ENCODE data around the gene RUNX2.

The RUNX2 gene

DNA sequence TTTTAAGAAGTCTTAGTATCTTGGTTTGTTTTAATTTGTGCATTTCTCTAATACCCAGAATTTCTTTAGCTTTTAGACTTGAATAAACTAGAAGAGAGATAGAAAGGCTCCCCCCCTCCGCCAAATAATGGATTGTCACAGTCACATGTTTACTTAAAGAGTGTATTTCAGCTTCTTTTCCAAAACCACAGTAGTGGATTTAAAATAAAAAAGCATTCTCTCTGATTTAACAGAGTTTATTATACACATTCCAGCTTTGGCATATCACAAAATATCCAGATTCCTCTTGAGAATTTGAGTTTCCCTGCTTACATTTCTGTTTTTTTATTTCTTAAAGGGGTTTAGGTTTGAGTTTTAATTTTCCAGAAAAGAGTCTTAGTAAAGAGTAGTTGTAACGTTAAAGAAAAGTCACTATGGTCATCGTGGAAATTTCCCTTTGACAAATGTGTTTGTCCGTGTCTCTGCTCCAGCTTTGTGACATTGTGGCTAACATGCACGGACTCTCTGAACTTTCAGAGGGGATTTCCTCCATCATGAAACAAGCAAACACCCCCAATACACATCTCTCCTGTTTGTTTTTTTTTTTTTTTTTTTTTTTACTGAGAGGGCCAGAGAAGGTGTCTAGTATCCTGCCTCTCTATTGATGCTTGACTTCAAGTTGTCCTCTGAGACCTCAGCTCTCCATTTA lies 163.1 kb downstream of the RUNX2 start:
- no peak for DNase-seq

DNA sequence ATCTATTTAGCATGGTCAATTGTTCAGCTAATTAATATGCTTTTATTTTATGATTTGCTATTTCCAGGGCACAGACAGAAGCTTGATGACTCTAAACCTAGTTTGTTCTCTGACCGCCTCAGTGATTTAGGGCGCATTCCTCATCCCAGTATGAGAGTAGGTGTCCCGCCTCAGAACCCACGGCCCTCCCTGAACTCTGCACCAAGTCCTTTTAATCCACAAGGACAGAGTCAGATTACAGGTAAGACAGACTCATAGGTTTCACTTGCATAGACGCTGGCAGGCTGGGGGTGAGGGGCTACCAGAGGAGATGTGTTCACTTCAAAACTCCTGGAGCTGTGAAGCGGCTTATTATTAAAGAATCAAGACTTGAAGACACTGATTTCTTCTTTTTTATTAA lies 163.7 kb downstream of the RUNX2 start:
- DNase-seq = no peak

DNA sequence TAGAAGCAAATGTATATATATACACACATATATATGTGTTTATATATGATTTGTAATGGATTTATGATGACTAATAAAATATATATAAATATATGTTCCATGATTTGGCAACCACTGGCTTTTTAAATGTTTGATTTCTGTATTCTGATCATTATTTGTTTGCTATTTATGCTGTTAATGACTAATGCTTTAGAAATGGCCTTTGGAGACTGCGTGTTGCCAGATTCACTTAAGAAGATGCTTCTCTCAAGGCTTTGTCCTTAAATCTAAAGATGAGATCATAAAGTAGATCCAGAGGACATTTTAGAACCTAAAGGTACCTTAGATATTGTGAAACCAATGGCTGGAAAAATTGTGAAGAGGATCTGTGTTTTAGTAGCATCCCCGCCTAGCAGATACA lies 165.6 kb downstream of the RUNX2 start:
- no peak for DNase-seq

DNA sequence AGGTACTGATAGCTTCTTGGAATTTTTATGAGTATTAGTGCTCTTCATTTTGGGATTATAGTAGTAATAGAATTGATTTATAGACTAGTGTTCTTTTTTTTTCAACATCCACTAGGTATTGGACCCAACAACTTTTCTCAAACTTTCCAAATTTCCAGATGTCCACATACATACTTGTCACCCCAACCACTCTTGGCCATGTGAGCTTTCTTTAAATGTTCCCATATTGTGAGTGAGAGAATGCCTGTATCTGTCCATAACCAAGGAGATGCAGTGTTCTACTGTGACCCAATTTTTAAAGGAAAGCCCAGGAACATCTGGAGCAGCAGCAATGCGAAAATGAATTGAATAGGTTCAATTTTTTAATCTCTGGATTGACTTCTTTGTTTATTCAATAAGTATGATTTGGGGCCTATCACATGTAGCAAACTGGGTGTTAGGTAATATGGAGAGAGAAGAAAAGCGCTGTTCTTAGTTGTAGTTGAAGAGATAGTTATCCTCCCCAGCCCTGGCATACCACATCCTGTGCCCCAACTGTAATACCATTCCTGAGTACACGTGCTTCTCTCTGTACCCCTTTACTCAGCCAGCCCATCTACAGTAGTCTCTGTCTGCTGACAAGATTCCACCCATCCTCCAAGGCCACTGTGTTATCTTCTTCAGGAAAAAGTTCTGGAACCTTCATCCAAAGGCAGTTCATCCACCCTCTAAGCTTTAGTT lies 166.4 kb downstream of the RUNX2 start:
- DNase-seq = no peak

DNA sequence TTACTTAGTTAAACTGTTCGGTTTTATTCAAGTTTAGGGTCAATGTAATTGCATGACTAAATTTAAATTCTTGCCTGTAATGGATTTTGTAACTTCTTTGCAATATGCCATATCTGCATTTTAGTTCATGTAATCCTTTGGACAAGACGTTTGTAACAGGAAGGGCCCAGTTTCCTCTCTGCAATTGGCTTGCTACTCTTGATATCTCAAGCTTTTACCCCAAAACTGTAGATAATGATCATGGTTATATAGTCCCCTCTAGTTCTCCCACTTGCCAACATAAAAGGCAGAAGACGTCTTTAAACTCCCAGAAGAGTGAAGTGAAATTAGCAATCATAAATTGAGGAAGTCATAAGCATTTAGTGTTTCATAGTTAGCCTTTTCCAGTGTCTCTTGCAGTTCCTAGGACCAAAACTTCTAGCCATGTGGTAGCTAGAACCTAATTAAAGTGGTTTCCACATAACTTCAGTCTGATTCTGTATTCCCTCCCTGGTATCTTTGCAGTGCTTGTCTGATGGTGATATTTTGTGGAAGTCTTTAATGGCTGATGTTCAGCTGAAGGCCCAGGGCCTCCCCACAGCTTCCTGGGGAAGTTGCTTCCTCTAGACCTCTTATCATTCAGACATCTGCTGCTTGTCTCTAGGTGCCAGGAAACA lies 167.4 kb downstream of the RUNX2 start:
- DNase-seq = peak; percentile 9

DNA sequence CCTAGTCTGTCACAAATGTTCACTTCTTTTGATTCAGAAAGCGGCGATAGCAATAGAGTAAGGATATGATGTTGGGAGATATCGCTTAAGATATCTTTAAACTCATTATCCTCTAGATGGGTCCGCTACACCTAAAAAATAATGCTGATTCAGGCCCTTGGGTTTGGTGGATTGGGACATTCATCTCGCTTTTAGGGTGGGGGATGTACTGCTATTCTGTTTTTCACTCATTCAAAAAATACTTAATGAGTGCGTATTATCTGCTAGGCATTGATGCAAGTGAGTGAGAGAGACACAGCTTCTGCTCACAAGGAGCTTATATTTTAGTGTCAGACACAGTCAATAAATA lies 167.9 kb downstream of the RUNX2 start:
- DNase-seq = no peak

DNA sequence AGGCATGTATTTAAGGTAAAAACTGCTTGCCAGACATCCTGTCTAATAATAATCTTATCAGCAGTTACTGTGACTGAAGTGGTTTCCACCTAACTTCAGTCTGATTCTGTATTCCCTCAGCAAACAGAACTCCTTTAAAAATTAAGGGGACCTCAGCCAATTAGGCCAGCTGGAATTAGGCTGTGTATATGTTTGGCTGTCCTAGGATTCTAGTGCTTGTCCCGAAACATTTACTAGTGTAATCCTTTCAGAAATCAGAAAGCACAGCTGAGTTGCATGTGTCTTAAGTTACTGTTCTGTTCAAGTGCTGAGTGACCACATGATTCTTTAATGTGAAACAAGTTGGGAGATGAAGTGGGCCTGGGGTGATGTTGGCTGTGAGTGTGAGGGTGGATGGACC lies 170.5 kb downstream of the RUNX2 start:
- no peak for DNase-seq

DNA sequence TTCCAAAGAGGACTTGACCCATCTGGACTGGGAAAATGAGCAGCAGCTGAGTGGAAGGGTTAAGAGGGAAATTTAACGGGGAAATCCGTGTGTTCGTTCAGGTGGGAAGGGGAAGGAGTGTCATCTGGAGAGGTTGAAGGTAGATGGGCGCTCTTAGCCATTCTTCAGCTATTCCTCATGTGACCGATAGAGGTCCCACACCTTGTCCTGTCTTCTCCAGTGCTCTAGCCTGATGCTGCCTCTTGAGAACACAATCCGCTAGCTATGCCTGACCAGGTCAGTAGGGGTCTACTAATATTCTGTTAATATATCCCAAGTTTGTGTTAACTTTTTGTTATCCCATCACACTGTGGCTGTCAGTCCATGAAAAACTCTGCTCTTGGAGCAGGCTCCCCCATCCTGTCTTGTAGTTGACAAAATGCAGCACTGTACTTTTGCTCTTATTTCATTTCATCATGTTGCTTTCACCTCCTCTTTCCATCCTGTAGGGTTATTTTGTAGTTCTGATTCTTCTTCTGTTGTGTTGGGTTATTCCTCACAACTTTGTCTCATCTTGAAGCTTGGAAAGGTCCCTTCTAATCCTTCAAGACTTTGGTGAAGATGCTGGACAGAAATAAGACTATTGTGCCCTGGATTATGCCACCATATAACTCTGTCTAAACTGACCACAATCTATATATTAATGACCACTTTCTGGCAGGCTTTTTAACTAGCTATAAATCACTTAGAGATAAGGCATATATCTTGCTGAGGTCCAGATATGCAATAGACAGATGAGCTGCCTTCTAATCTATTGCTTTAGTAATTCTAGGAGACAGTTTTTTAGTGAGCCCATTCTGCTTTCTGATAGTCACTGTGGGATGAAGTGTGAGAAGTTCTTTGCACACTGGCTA lies 173.0 kb downstream of the RUNX2 start:
- DNase-seq = no peak

DNA sequence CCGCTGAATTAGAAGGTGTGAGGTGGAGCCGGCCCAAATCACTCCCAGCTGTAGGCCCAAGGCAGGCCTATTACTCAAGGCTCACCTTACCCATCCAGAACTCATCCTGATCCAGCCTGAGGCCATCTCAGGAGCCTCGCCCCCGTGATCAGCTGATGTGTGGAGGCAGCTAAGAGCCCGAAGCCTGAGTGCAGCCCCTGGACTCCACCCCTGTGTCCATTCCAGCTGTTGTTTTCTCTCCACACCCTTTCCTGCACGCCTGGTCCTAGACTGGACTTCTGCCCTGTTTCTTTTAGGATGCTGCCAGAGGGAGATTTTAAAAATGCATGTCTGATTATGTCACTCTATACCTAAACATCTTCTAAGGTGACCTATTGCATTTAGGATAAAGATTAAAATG lies 174.3 kb downstream of the RUNX2 start:
- no peak for DNase-seq

DNA sequence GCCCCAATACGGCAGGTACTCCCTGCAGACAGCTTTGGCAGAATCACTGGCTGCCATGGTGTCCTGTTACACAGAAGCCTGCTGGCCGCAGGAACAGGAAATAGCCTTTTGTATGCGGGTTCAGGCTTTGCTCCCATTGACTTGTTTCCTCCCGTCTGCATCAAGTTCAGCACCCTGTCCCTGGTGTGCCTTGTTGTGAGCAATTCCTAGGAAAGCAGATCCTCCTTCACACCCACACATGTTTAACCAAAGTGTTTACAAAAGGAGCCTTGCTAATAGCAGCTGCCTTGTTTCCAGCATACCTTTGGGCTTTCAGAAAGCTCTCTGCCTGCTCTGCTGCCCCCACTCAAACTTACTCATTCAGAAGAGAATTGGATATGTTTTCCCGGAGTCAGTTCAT lies 176.8 kb downstream of the RUNX2 start:
- no peak for DNase-seq

DNA sequence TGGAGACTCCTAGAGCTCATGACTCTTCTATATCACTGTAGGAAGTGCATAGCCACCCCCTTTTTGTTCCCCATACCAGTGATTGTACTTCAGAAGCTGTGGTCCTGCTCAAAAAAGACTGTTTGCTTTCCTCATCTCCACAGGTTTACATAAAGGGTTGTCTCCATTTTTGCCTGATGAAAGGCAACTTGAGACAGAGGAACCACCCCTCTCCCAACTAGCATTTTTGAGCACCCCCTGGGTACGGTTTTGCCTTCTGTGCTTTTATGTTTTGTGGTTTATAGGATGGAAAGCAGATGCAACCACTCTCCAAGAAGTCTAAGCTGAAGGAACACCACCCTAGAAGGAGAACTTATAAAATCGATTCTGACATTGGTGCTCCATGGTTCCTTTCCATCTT lies 177.3 kb downstream of the RUNX2 start:
- DNase-seq = no peak

DNA sequence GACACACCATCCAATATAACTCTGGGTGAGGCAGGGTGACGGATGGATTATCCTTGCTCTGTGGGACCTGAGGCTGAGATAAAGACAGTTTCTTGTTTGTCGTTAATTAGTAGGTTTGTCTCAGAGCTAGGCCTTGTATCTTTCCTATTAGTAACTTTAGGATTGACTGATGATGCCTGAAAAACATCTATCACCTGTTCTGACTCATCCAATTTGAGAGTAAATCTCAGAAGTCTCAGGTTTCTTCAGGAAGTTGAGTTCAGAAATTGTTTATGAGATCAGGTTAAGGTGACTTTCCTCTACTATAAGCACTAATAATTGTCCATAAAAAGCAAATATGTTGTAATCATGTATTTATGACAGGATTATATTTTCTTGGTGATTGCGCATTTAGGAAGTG lies 179.1 kb downstream of the RUNX2 start:
- DNase-seq = no peak

DNA sequence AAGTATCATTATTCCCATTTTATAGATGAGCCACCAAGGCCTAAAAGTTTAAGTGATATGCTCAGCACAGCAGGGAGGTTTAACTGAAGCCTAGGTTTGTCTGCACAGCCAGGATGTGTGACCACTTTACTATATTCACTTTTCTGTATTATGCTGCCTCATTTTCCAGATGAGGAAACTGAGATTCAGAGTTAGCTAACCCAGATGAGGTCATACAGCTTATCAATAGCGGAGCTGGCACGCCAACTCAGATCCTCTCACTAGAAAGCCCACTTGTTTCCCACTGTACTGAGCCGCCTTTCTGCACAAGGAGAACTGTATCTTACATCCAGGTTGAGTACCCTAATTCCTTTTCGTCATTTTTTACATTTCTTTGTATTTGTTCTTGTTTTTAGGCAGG lies 181.3 kb downstream of the RUNX2 start:
- no peak for DNase-seq

DNA sequence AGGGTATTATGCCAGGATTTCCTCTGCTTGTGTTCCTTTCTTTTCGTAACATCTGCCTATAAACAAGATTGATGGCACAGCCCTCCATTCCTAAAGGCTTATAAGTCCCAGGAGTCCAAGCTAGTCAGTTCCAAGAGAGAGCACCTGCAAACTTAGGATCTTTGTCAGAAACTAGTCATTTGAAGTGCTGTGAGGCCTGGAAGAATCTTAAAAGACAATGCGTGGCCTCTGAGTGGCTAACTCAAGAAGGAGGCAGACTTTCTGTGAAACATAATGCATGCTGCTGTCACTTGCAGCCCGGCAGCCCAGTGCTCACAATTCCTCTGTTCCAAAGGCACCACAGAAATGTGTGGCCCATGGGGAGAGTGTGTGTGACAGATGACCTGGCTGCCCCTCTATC lies 184.6 kb downstream of the RUNX2 start:
- DNase-seq = no peak

DNA sequence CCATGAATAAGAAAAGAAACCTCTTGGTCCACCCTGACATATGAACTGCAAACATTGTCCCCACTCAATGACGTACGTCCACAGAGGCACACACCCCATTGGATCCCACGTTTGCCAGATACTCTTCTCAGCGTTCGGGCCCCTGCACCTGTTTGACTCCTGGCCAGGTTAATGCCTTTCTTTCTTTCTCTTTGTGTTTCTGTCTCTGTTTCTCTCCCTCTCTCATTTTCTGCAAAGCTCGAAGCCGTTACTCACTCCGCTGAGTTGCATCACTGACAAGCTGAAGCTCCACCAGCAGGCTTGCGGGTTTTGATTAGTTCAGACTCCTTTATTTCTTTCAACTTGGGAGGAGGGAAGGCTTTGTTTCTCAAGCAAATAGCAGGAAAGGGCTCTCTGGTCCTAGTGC lies 185.1 kb downstream of the RUNX2 start:
- no peak for DNase-seq

DNA sequence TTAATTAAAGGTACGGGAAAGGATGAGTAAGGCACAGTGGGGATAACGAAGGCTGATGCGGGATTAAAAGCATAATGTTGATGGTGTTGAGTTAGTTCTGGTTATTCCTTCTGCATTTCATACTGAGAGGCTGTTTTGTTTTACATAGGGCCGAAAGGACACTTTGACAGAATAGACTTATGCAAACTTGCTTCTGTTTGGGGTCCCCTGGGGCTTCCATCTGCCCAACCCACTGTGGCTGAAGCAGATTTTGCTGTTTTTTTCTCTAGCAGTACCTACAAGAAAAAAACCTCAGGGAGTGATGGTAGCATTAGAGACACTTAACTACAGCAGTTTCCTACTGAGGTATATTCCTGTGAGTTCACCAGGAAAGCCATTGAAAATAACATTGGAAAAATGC lies 185.7 kb downstream of the RUNX2 start:
- DNase-seq = no peak

DNA sequence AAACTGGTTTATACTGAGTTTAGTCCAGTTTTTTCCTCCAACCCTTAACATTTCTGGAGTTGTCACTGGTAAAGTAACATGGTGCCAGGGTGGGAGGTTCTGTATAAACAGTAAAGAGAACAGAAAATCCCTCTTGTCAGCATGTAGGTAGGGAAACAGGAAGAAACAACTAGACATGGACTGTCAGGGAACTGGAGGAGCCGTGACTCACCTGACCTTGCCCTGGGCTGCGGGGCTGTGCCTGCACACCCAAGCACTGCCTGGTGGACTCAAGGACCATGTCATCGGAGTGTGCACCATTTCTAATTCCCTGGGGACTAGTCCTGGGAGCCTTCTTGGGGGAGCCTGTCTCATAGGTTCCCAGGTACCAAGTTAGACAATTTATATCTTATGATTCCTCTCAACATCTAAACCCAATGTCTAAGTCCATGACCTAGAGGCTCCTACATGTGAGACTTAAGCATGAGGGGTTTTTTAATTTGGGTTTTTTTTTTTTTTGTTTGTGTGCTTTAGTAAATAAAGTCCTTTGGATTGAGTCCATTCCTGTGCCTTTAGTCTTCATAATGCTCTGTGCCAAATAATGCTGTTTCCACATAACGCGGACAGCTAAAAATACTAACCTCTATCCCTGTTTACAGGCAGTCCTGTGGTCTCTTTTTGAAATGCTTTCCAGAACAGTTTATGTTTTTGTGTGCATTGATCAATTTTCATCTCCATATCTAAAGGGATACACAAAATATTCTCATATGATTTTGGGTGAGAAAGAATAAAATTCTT lies 186.5 kb downstream of the RUNX2 start:
- DNase-seq = no peak

DNA sequence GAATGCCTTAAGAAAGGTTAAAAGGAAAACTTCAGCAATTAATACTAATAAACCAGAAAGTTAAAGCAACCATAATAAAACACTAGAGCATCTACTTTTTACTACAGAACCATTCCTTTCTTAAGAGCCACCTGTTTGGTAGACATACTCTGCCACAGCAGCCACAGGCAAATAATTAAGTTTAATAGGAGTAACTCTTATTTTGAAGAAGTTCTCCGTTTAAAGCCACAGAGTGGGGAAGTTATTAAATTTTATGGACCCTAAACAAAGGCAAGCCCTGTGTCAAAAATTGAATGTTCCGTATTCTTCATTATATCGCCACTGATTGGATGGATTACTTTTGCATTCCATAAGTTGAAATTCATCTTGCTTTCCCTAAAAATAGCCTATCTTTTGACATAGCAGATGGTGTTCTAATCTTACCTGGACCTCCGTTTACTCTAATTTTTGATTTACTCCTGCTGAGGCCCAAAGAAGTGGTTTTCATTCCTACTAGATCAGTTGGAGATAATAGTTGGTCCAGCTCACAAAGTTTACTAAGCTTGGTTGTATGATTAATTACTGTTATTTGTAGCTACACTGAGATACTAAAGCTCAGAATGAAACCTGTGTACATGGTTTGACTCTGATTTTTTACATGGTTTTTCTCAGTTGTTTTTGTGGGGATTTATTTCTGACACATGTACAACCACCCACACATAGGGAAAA lies 190.0 kb downstream of the RUNX2 start:
- DNase-seq = no peak

DNA sequence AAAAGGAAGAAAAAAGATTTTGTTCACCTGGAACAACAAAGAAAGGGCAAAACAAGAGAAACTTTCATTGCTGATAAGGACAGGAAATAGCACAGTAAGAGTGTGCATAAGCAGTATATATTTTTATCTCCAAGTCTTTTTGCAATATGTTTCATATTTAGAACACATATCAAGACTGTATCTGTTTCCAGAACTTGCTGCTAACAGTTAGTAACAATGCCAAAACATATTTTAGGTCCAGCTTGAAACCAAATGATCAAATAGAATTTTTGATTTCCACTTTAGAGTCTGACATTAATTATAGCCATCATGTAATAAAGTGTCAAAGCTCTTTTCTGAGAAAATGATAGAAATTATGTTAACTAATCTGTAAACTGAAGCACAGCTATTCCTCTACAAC lies 193.1 kb downstream of the RUNX2 start:
- DNase-seq = no peak

DNA sequence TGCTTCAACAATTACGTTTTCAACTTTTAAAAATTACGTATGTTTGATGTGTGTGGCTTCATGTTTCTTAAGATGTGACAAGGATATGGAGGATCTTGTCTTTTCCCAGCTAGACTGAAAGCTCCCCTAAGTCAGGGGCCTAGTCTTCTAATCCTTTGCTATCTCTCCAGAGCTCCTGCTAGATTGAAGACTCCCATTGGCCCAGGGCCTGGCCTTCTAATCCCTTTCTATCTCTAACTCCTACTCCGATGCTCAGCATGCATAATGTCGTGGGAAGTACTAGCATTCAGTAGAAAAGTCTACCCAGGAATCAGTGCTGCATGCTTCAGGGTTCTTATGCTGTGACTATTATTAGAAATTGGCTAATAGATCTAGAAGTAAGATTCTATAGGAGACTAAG lies 194.4 kb downstream of the RUNX2 start:
- DNase-seq = no peak

DNA sequence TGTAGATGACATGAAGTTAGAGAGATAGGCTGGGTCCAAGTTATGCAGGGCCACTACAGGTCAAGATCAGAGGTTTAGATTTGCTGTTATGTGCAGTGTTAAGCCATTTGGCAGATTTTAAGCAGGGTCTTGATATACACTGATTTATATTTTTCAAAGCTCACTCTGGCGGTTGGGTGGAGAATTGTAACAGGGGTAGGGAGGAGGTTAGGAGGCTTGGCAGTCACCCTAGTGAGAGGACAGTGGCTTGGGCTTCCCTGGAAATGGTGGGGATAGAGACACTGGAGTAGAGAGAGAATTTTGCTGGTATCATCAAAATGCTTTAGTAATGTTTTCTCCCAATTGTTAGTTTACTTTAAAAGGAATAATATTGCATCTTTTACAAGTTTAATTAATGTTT lies 199.1 kb downstream of the RUNX2 start:
- no peak for DNase-seq

DNA sequence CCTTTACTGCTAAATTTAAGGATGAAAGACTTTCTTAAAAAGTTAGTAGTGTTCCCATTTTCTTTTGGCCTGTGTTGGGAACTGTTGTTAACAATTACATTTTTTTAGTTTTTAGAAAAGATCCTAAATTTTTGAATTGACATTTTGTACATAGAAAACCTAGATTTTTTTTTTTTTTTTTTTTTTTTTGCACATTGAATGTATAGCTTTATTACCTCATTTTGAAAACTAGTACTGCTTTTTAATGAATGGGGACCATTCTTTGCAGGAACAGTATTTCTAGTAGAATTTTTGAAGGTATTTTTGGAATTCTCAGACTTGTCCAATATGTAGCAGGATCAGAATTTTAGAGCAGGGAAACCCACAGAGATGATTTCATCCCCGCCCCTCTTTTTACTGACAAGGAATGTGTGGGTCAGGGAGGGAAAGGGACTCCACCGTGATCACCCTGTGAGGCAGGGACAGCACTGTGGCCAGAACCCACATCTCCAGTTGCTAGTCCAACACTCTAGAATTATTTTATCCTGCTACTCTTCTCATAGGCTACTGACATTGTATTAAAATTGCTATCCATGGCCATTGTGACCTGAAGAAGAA lies 204.0 kb downstream of the RUNX2 start:
- no peak for DNase-seq
